B cell (primary cell): ENCODE results near the gene CUL9.

Experiments used
- EZH2 ChIP-seq: IDR thresholded peaks from 2 replicates; pipeline ENCODE4 v1.6.1; 2012; ENCODE audit warnings: borderline replicate concordance, low read depth, mild to moderate bottlenecking, moderate library complexity, low read length; ENCODE audit not compliant: insufficient read depth, poor library complexity, severe bottlenecking
- TF ChIP-seq, protein P1 (sequence below): fragments of 200-600 bp; IDR thresholded peaks from one replicate; pipeline ENCODE4 v1.8.0; 2022; ENCODE audit warnings: antibody characterized with exemption, mild to moderate bottlenecking

- TF ChIP-seq, protein P1, sequence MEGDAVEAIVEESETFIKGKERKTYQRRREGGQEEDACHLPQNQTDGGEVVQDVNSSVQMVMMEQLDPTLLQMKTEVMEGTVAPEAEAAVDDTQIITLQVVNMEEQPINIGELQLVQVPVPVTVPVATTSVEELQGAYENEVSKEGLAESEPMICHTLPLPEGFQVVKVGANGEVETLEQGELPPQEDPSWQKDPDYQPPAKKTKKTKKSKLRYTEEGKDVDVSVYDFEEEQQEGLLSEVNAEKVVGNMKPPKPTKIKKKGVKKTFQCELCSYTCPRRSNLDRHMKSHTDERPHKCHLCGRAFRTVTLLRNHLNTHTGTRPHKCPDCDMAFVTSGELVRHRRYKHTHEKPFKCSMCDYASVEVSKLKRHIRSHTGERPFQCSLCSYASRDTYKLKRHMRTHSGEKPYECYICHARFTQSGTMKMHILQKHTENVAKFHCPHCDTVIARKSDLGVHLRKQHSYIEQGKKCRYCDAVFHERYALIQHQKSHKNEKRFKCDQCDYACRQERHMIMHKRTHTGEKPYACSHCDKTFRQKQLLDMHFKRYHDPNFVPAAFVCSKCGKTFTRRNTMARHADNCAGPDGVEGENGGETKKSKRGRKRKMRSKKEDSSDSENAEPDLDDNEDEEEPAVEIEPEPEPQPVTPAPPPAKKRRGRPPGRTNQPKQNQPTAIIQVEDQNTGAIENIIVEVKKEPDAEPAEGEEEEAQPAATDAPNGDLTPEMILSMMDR = no peak
- TF ChIP-seq EZH2 = no peak
These were observed 48.0 kb downstream of the CUL9 start for GRCh38 chr6:43229803-43230620.
